ENCODE results near the gene USPL1. TPM values are rescaled to one million over a fixed set of nuclear protein-coding genes. Genes with fewer than 3 reads are reported as not detected.
"Not testable (repeated sequence)": the region's sequence is repeated elsewhere in the genome, so short reads cannot be mapped to it uniquely, and the experiment has no call there.

USPL1 gene
- total RNA-seq, 3 donors from 2014 or later: 10.9 to 16.1 (median 11.4) TPM

- DNase-seq (no peak), ATAC-seq (no peak)
- no peak for TF ChIP-seq CTCF (IDR thresholded peaks at IDR 0.05)
- Histone ChIP-seq H3K36me3 (ENCODE audit: low read depth) (no peaks in the 10 kb centered on the region), H3K4me1 (ENCODE audit: low read depth) (no peaks in the 10 kb centered on the region), H3K4me3 (no peak overlapping the region), H3K9me3 (no peaks in the 10 kb centered on the region)
- intact Hi-C loops (cut with DNase I, micrococcal nuclease): no loop called here
Measured at GRCh38 chr13:30587231-30587630, 30.5 kb upstream of the USPL1 start.

- H3K9me3 ChIP-seq: no peaks in the 10 kb centered on the region
- no peaks in the 10 kb centered on the region for H3K4me1 ChIP-seq (ENCODE audit: low read depth)
- DNase-seq: no peak
- H3K36me3 ChIP-seq (ENCODE audit: low read depth): no peaks in the 10 kb centered on the region
- TF ChIP-seq CTCF (IDR thresholded peaks at IDR 0.05): no peak
- ATAC-seq: no peak
- intact Hi-C loops (cut with DNase I, micrococcal nuclease): no loop called here
- no peak overlapping the region for H3K4me3 ChIP-seq
Measured at GRCh38 chr13:30587739-30588138, 30.0 kb upstream of the USPL1 start.

- TF ChIP-seq CTCF (IDR thresholded peaks at IDR 0.05): no peak
- no peaks in the 10 kb centered on the region for H3K36me3 ChIP-seq (ENCODE audit: low read depth)
- no peaks in the 10 kb centered on the region for H3K9me3 ChIP-seq
- H3K4me1 ChIP-seq (ENCODE audit: low read depth): no peaks in the 10 kb centered on the region
- no peak overlapping the region for H3K4me3 ChIP-seq
- DNase-seq (no peak), ATAC-seq (no peak)
- intact Hi-C loops (cut with DNase I, micrococcal nuclease): no loop called here
Measured at GRCh38 chr13:30593001-30593400, 24.7 kb upstream of the USPL1 start.

- intact Hi-C loops (cut with DNase I, micrococcal nuclease): no loop called here
- Histone ChIP-seq H3K36me3 (ENCODE audit: low read depth) (no peaks in the 10 kb centered on the region), H3K4me3 (no peak overlapping the region), H3K9me3 (no peaks in the 10 kb centered on the region), H3K4me1 (ENCODE audit: low read depth) (no peaks in the 10 kb centered on the region)
- no peak for TF ChIP-seq CTCF (IDR thresholded peaks at IDR 0.05)
- no peak for ATAC-seq
- DNase-seq: no peak
Measured at GRCh38 chr13:30600496-30600895, 17.2 kb upstream of the USPL1 start.

- H3K4me3 ChIP-seq: no peak overlapping the region
- no peaks in the 10 kb centered on the region for H3K9me3 ChIP-seq
- H3K4me1 ChIP-seq (ENCODE audit: low read depth): no peaks in the 10 kb centered on the region
- no peaks in the 10 kb centered on the region for H3K36me3 ChIP-seq (ENCODE audit: low read depth)
- ATAC-seq (no peak), DNase-seq (no peak)
- intact Hi-C loops (cut with DNase I, micrococcal nuclease): no loop called here
- TF ChIP-seq CTCF (IDR thresholded peaks at IDR 0.05): no peak
Measured at GRCh38 chr13:30601836-30602235, 15.9 kb upstream of the USPL1 start.

GRCh38 chr13:30605052-30605451 lies 12.7 kb upstream of the USPL1 start:
- no peak overlapping the region for H3K4me3 ChIP-seq
- intact Hi-C loops (cut with DNase I, micrococcal nuclease): no loop called here
- H3K36me3 ChIP-seq (ENCODE audit: low read depth): no peaks in the 10 kb centered on the region
- DNase-seq (no peak), ATAC-seq (no peak)
- no peaks in the 10 kb centered on the region for H3K9me3 ChIP-seq
- H3K4me1 ChIP-seq (ENCODE audit: low read depth): no peaks in the 10 kb centered on the region
- TF ChIP-seq CTCF (IDR thresholded peaks at IDR 0.05): no peak

- H3K36me3 ChIP-seq (ENCODE audit: low read depth); ATAC-seq; H3K9me3 ChIP-seq; DNase-seq; H3K4me3 ChIP-seq; intact Hi-C loops (cut with DNase I, micrococcal nuclease); H3K4me1 ChIP-seq (ENCODE audit: low read depth): not testable (repeated sequence)
Measured at GRCh38 chr13:30607186-30607585, 10.5 kb upstream of the USPL1 start.

All from mucosa of descending colon (tissue), 3 donors.